HFFc6 (cell line): ENCODE data around the gene PCSK6. TPM values are rescaled to one million over a fixed set of nuclear protein-coding genes. Genes with fewer than 3 reads are reported as not detected.

Experiments
- DNase-seq: peaks from one replicate; pipeline ENCODE4 v3.0.0-alpha.2; 2018
- H3K27ac Mint-ChIP-seq: 2 replicates; pipeline ENCODE4 v1.8.0; 2020; ENCODE audit warnings: mild to moderate bottlenecking, mixed read lengths
- H3K27me3 Mint-ChIP-seq: 2 replicates; pipeline ENCODE4 v1.8.0; 2021; ENCODE audit warnings: mild to moderate bottlenecking, moderate library complexity, mixed read lengths; ENCODE audit not compliant: insufficient read depth
- H3K36me3 Mint-ChIP-seq: 2 replicates; pipeline ENCODE4 v1.8.0; 2021; ENCODE audit warnings: low read depth, mixed read lengths
- H3K4me1 Mint-ChIP-seq: 2 replicates; pipeline ENCODE4 v1.8.0; 2020; ENCODE audit warnings: low read depth, mixed read lengths
- H3K4me3 Mint-ChIP-seq: 2 replicates; pipeline ENCODE4 v1.8.0; 2020; ENCODE audit warnings: mild to moderate bottlenecking, moderate library complexity, mixed read lengths
- H3K9me3 Mint-ChIP-seq: 2 replicates; pipeline ENCODE4 v1.8.0; 2020; ENCODE audit warnings: mild to moderate bottlenecking, mixed read lengths
- total RNA-seq, 6 experiments: library from RNA; stranded (reverse); fragmentation: NEBNext Ultra II Directional; extraction: Animal tissue kit (Norgen Biotek cat#: 25700); gene quantifications; 2 replicates in 1 of 6; 3 replicates in 5 of 6; pipeline ENCODE4 v1.2.3, GENCODE V29; 2021
- TF ChIP-seq, protein P1 (sequence below): fragments of 200-600 bp; sonication (generic); IDR thresholded peaks from 2 replicates; pipeline ENCODE4 v1.5.0; 2021; ENCODE audit warnings: antibody characterized with exemption, mild to moderate bottlenecking

The PCSK6 gene
- total RNA-seq, 6 experiments from 2014 or later: not detected

DNA sequence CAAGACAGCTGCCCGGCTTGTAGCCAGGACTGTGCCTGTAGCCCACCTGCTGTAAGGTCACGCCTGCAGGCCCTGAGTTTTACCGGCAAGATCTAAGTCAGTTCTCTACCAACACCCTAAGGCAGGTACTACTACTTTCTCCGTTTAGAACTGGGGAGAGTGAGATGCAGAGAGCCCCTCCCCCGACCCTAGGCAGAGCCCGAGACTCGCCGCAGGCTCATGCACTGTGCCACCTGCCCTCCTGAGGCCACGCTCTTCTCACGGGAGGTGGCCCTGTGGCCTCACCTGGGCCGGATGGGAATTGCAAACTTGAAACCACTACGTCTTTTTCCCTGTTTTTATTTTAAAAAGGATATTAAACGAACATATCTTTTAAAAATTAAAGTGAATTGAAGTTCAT is 36.9 kb upstream of the PCSK6 start:
- H3K4me3 Mint-ChIP-seq: no peak overlapping the region
- TF ChIP-seq, protein P1, sequence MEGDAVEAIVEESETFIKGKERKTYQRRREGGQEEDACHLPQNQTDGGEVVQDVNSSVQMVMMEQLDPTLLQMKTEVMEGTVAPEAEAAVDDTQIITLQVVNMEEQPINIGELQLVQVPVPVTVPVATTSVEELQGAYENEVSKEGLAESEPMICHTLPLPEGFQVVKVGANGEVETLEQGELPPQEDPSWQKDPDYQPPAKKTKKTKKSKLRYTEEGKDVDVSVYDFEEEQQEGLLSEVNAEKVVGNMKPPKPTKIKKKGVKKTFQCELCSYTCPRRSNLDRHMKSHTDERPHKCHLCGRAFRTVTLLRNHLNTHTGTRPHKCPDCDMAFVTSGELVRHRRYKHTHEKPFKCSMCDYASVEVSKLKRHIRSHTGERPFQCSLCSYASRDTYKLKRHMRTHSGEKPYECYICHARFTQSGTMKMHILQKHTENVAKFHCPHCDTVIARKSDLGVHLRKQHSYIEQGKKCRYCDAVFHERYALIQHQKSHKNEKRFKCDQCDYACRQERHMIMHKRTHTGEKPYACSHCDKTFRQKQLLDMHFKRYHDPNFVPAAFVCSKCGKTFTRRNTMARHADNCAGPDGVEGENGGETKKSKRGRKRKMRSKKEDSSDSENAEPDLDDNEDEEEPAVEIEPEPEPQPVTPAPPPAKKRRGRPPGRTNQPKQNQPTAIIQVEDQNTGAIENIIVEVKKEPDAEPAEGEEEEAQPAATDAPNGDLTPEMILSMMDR: no peak
- H3K9me3 Mint-ChIP-seq: no peaks in the 10 kb centered on the region
- H3K4me1 Mint-ChIP-seq: 0 out of 2 replicates have a peak, but pooled peaks cover 6% of the 10 kb centered on the region
- no peak for DNase-seq
- H3K36me3 Mint-ChIP-seq: no peaks in the 10 kb centered on the region
- H3K27ac Mint-ChIP-seq: no peak overlapping the region
- peaks cover 35% of the 10 kb centered on the region for H3K27me3 Mint-ChIP-seq

- TF ChIP-seq, protein P1: no peak
- H3K4me3 Mint-ChIP-seq: no peak overlapping the region
Measured at GRCh38 chr15:101526021-101526420, 36.5 kb upstream of the PCSK6 start.

DNA sequence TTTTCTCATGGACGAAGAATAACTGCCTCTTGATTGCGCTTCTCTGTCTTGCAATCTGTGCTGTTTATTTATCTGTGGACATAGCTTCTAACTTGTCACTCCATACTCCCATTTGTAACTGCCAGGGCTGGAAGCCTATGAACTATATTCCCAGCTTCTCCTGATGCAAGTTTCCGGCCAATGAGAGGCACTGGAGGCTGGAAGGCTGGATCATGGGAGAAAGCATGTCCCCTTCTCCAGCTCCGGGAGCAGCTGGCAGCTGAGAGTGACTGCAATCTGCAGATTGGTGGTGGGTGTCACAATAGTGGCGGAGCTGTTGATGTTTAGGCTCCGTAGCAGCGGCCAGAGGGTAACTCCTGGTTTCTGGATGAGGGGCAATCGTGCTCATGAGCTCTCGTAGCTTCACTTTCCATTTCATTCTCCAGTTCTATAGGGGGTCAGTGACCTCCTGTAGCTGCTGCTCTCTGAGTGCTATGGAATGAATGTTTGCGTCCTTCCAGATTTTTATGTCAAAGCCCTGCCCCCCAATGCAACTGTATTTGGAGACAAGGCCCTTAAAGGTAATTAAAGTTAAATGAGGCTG is 35.7 kb upstream of the PCSK6 start:
- H3K4me3 Mint-ChIP-seq: no peak overlapping the region
- no peaks in the 10 kb centered on the region for H3K36me3 Mint-ChIP-seq
- TF ChIP-seq, protein P1: no peak
- H3K4me1 Mint-ChIP-seq: 0 out of 2 replicates have a peak, but pooled peaks cover 6% of the 10 kb centered on the region
- peaks cover 41% of the 10 kb centered on the region for H3K27me3 Mint-ChIP-seq
- no peak for DNase-seq
- H3K9me3 Mint-ChIP-seq: no peaks in the 10 kb centered on the region
- H3K27ac Mint-ChIP-seq: no peak overlapping the region

More at GRCh38 chr15:101526021-101526420, 36.5 kb upstream of the PCSK6 start:
- no peaks in the 10 kb centered on the region for H3K9me3 Mint-ChIP-seq
- no peak for DNase-seq
- H3K36me3 Mint-ChIP-seq: no peaks in the 10 kb centered on the region
- H3K27me3 Mint-ChIP-seq: peaks cover 37% of the 10 kb centered on the region
- H3K27ac Mint-ChIP-seq: no peak overlapping the region
- H3K4me1 Mint-ChIP-seq: 0 out of 2 replicates have a peak, but pooled peaks cover 6% of the 10 kb centered on the region

- H3K36me3 Mint-ChIP-seq: no peaks in the 10 kb centered on the region
- DNase-seq: no peak
- no peaks in the 10 kb centered on the region for H3K9me3 Mint-ChIP-seq
- TF ChIP-seq, protein P1: no peak
- H3K4me1 Mint-ChIP-seq: 0 out of 2 replicates have a peak, but pooled peaks cover 6% of the 10 kb centered on the region
- no peak overlapping the region for H3K27ac Mint-ChIP-seq
- peaks cover 38% of the 10 kb centered on the region for H3K27me3 Mint-ChIP-seq
- H3K4me3 Mint-ChIP-seq: no peak overlapping the region
Measured at GRCh38 chr15:101523560-101523940, 34.0 kb upstream of the PCSK6 start.

DNA sequence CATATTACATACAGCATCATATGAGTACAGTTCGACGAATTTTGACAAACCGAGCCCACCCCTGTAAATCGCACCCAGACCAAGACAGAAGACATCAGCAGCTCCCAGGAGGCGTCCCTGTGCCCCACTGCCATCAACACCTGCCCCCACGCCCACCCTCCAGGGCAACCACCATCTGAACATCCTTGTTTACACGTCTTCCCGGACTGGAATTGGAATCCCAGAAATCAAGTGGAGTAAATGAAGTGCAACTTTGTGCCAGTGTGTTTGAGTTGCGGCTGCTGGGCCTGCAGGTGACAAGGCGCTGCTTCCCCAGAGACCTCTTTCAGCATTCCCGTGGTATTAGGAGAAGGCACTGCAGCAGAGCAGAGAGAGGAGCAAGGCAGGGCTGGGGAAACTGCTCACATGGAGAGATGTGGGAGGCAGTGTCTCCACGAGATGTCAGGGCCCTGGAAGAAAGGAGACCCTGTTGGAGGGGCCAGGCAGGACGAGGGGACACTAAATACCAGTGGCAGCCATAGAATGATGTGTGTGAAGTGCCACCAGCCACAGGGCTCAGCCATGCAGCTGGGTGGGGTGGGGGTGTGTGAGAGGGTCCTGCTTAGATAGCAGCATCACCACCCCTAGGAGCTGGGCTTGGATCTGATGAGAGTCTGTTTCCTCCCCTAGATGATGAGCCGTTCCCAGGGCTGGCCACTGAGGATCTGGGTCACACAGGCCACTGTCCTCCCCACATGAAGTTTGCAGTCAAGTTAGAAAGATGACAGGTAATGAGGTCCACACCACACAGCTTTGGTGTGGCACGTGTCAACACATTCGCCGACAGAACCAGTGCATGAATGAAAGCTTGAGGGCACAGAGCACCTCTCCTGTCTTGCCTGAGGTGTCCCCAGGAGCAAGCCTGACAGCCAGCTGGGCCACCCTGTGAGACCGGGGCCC is 33.4 kb upstream of the PCSK6 start:
- H3K36me3 Mint-ChIP-seq: peaks cover 5% of the 10 kb centered on the region; the same call in 1 of the 2 replicates
- 0 out of 2 replicates have a peak, but pooled peaks cover 2% of the 10 kb centered on the region for H3K4me1 Mint-ChIP-seq
- DNase-seq: no peak
- peaks cover 38% of the 10 kb centered on the region for H3K27me3 Mint-ChIP-seq
- TF ChIP-seq, protein P1: no peak
- H3K4me3 Mint-ChIP-seq: no peak overlapping the region
- H3K9me3 Mint-ChIP-seq: peaks cover 6% of the 10 kb centered on the region
- H3K27ac Mint-ChIP-seq: no peak overlapping the region
